GM23338 (cell line): ENCODE results near the gene LCMT1. TPM values are rescaled to one million over a fixed set of nuclear protein-coding genes. Genes with fewer than 3 reads are reported as not detected.

ENCODE experiments used
- ATAC-seq: fragments of 200-7000 bp; cut with Tn5 transposase; 3 replicates; pipeline ENCODE4 v1.9.1; 2020
- DNase-seq: peaks from one replicate; pipeline ENCODE4 v3.0.0-alpha.2; 2015; ENCODE audit warnings: low spot score
- H2AFZ ChIP-seq: fragments of 200-600 bp; sonication (generic); 2 replicates; pipeline ENCODE4 v1.8.0; 2016; ENCODE audit warnings: antibody characterized with exemption, mild to moderate bottlenecking, moderate library complexity
- H3F3A ChIP-seq: fragments of 200-600 bp; sonication (generic); replicated peaks from 2 replicates; pipeline ENCODE4 v1.8.0; 2017; ENCODE audit warnings: antibody characterized with exemption, mixed run types, low read depth
- H3K27ac ChIP-seq: fragments of 200-600 bp; sonication (generic); 2 replicates; pipeline ENCODE4 v1.6.1; 2016; ENCODE audit warnings: low read depth
- H3K27me3 ChIP-seq: fragments of 200-600 bp; sonication (generic); 2 replicates; pipeline ENCODE4 v1.8.0; 2016; ENCODE audit warnings: mild to moderate bottlenecking, mixed run types, moderate library complexity; ENCODE audit not compliant: insufficient read depth
- H3K36me3 ChIP-seq: fragments of 200-600 bp; sonication (generic); 2 replicates; pipeline ENCODE4 v1.8.0; 2016; ENCODE audit warnings: mild to moderate bottlenecking; ENCODE audit not compliant: insufficient read depth
- H3K4me1 ChIP-seq: fragments of 200-600 bp; sonication (generic); 2 replicates; pipeline ENCODE4 v1.8.0; 2016; ENCODE audit warnings: mild to moderate bottlenecking, moderate library complexity; ENCODE audit not compliant: insufficient read depth
- H3K4me2 ChIP-seq: fragments of 200-600 bp; sonication (generic); 2 replicates; pipeline ENCODE4 v1.7.1; 2017; ENCODE audit warnings: mixed run types
- H3K4me3 ChIP-seq: fragments of 200-600 bp; sonication (generic); 2 replicates; pipeline ENCODE4 v1.6.1; 2016; ENCODE audit warnings: mixed run types
- H3K79me2 ChIP-seq: fragments of 200-600 bp; sonication (generic); replicated peaks from 2 replicates; pipeline ENCODE4 v1.8.0; 2017; ENCODE audit warnings: mild to moderate bottlenecking; ENCODE audit not compliant: insufficient read depth
- H3K9me2 ChIP-seq: fragments of 200-600 bp; sonication (generic); 2 replicates; pipeline ENCODE4 v1.8.0; 2017; ENCODE audit not compliant: insufficient read depth
- H4K20me1 ChIP-seq: fragments of 200-600 bp; sonication (generic); replicated peaks from 2 replicates; pipeline ENCODE4 v1.8.0; 2017; ENCODE audit warnings: mild to moderate bottlenecking; ENCODE audit not compliant: insufficient read depth
- H3K27ac Mint-ChIP-seq: 2 replicates; pipeline ENCODE4 v1.8.0; 2020; ENCODE audit warnings: inconsistent platforms, mild to moderate bottlenecking, moderate library complexity, mixed read lengths
- H3K27me3 Mint-ChIP-seq: 3 replicates; pipeline ENCODE4 v1.8.0; 2022; ENCODE audit warnings: low read depth, mild to moderate bottlenecking, moderate library complexity, mixed read lengths, inconsistent platforms; ENCODE audit not compliant: insufficient read depth, poor library complexity
- H3K36me3 Mint-ChIP-seq: 3 replicates; pipeline ENCODE4 v1.8.0; 2021; ENCODE audit warnings: low read depth, mild to moderate bottlenecking, inconsistent platforms, moderate library complexity, mixed read lengths
- H3K4me1 Mint-ChIP-seq: 3 replicates; pipeline ENCODE4 v1.8.0; 2020; ENCODE audit warnings: mild to moderate bottlenecking, inconsistent platforms, mixed read lengths
- H3K4me3 Mint-ChIP-seq: 3 replicates; pipeline ENCODE4 v1.8.0; 2021; ENCODE audit warnings: moderate library complexity, mild to moderate bottlenecking, inconsistent platforms, mixed read lengths
- H3K9me3 Mint-ChIP-seq: 3 replicates; pipeline ENCODE4 v1.8.0; 2020; ENCODE audit warnings: moderate library complexity, mild to moderate bottlenecking, inconsistent platforms, mixed read lengths
- CREB1 ChIP-seq: fragments of 250-450 bp; sonication (Bioruptor Pico); IDR thresholded peaks from 2 replicates; pipeline ENCODE4 v1.5.0; 2020; ENCODE audit warnings: low read depth, mild to moderate bottlenecking, moderate library complexity
- EZH2 ChIP-seq: fragments of 200-600 bp; sonication (generic); IDR thresholded peaks from one replicate; pipeline ENCODE4 v1.8.0; 2017; ENCODE audit warnings: antibody characterized with exemption, mild to moderate bottlenecking, low read depth; ENCODE audit not compliant: unreplicated experiment
- EZH2phosphoT487 ChIP-seq: fragments of 200-600 bp; sonication (generic); IDR thresholded peaks from one replicate; pipeline ENCODE4 v1.8.1; 2018; ENCODE audit warnings: antibody characterized with exemption; ENCODE audit not compliant: unreplicated experiment
- JUNB ChIP-seq: IDR thresholded peaks from one replicate; pipeline ENCODE4 v1.6.1; 2016; ENCODE audit warnings: antibody characterized with exemption; ENCODE audit not compliant: unreplicated experiment
- NANOG ChIP-seq: IDR thresholded peaks from 2 replicates; pipeline ENCODE4 v1.6.1; 2016; ENCODE audit warnings: antibody characterized with exemption, borderline replicate concordance
- POLR2AphosphoS5 ChIP-seq: IDR thresholded peaks from 2 replicates; pipeline ENCODE4 v1.6.1; 2016; ENCODE audit warnings: antibody characterized with exemption, low read depth
- STAT1 ChIP-seq: IDR thresholded peaks from one replicate; pipeline ENCODE4 v1.6.1; 2016; ENCODE audit warnings: antibody characterized with exemption; ENCODE audit not compliant: unreplicated experiment
- ZNF114 ChIP-seq: fragments of 250-450 bp; sonication (Bioruptor Pico); IDR thresholded peaks from 2 replicates; pipeline ENCODE4 v1.5.0; 2020; ENCODE audit warnings: mild to moderate bottlenecking, moderate library complexity
- ZNF331 ChIP-seq: fragments of 250-450 bp; sonication (Bioruptor Pico); IDR thresholded peaks from 2 replicates; pipeline ENCODE4 v1.5.0; 2020; ENCODE audit warnings: low read depth, mild to moderate bottlenecking, moderate library complexity
- polyA plus RNA-seq: library from polyadenylated mRNA; unstranded; fragments of >200 nt; fragmentation: Nextera tagmentation; extraction: Ambion mirVana; gene quantifications from 2 replicates; pipeline ENCODE4 v1.2.1, GENCODE V29; 2016
- total RNA-seq: library from RNA; depleted of rRNA; stranded (reverse); fragments of >200 nt; shearing (Covaris generic); gene quantifications from 2 replicates; pipeline ENCODE4 v1.2.3, GENCODE V29; 2014
- TF ChIP-seq, protein P1 (sequence below): fragments of 250-450 bp; sonication (Bioruptor Pico); IDR thresholded peaks from 2 replicates; pipeline ENCODE4 v1.5.0; 2020; ENCODE audit warnings: mild to moderate bottlenecking, moderate library complexity
- TF ChIP-seq, protein P2 (sequence below): IDR thresholded peaks from one replicate; pipeline ENCODE4 v1.6.1; 2018; ENCODE audit warnings: antibody characterized with exemption; ENCODE audit not compliant: unreplicated experiment
- TF ChIP-seq, protein P3 (sequence below): IDR thresholded peaks from 2 replicates; pipeline ENCODE4 v1.6.1; 2016; ENCODE audit warnings: antibody characterized with exemption
- TF ChIP-seq, protein P4 (sequence below), 2 experiments: fragments of 200-600 bp in 1 of 2; sonication (generic) in 1 of 2; conservative IDR thresholded peaks; 2 replicates each; pipeline versions ENCODE4 v1.5.1 to v1.6.1; 2016 to 2017; ENCODE audit warnings: antibody characterized with exemption in 2 of 2, low read depth in 2 of 2, mild to moderate bottlenecking in 2 of 2, moderate library complexity in 1 of 2

The LCMT1 gene
- total and polyA plus RNA-seq, 2 experiments from 2014 or later = 56.2 to 84.6 TPM

DNA sequence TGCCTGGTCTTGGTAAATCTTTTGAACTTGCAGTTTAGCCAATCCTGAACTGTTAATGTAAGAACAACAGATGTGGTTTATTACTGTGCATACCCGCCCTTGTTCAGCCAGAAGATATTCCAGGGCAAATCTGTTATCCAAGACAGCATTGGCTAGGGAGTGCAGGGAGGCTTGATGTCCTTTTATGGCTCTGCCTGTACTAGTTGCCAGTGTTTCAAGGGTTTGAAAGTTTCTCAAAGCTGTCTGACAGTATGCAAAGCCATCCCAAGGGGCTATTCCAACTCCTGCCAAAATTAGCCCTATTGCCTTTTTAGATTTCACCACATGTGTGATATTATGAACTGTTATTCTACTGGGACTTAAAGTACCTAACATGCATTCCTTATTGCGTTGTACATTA, 30.1 kb downstream of the LCMT1 start:
- Histone ChIP-seq H3K36me3 (peaks cover 18% of the 10 kb centered on the region; the same call in 1 of the 2 replicates), H3K79me2 (no peaks in the 10 kb centered on the region), H2AFZ (no peak overlapping the region), H3K27me3 (no peaks in the 10 kb centered on the region), H3K27ac (no peak overlapping the region), H4K20me1 (peaks cover 6% of the 10 kb centered on the region), H3F3A (no peaks in the 10 kb centered on the region), H3K4me1 (no peaks in the 10 kb centered on the region), H3K4me3 (no peak overlapping the region), H3K4me2 (no peak overlapping the region), H3K9me2 (no peaks in the 10 kb centered on the region)
- H3K27ac Mint-ChIP-seq = no peak overlapping the region
- no peak overlapping the region for H3K4me3 Mint-ChIP-seq
- DNase-seq (no peak), ATAC-seq (no peak)
- H3K27me3 Mint-ChIP-seq = peaks cover 10% of the 10 kb centered on the region
- H3K36me3 Mint-ChIP-seq = peaks cover 29% of the 10 kb centered on the region
- H3K9me3 Mint-ChIP-seq = no peaks in the 10 kb centered on the region
- no peaks in the 10 kb centered on the region for H3K4me1 Mint-ChIP-seq
- TF ChIP-seq EZH2 = no peak
- TF ChIP-seq NANOG = no peak
- no peak for TF ChIP-seq CREB1 (CRISPR knock-in tag)
- TF ChIP-seq, protein P1, sequence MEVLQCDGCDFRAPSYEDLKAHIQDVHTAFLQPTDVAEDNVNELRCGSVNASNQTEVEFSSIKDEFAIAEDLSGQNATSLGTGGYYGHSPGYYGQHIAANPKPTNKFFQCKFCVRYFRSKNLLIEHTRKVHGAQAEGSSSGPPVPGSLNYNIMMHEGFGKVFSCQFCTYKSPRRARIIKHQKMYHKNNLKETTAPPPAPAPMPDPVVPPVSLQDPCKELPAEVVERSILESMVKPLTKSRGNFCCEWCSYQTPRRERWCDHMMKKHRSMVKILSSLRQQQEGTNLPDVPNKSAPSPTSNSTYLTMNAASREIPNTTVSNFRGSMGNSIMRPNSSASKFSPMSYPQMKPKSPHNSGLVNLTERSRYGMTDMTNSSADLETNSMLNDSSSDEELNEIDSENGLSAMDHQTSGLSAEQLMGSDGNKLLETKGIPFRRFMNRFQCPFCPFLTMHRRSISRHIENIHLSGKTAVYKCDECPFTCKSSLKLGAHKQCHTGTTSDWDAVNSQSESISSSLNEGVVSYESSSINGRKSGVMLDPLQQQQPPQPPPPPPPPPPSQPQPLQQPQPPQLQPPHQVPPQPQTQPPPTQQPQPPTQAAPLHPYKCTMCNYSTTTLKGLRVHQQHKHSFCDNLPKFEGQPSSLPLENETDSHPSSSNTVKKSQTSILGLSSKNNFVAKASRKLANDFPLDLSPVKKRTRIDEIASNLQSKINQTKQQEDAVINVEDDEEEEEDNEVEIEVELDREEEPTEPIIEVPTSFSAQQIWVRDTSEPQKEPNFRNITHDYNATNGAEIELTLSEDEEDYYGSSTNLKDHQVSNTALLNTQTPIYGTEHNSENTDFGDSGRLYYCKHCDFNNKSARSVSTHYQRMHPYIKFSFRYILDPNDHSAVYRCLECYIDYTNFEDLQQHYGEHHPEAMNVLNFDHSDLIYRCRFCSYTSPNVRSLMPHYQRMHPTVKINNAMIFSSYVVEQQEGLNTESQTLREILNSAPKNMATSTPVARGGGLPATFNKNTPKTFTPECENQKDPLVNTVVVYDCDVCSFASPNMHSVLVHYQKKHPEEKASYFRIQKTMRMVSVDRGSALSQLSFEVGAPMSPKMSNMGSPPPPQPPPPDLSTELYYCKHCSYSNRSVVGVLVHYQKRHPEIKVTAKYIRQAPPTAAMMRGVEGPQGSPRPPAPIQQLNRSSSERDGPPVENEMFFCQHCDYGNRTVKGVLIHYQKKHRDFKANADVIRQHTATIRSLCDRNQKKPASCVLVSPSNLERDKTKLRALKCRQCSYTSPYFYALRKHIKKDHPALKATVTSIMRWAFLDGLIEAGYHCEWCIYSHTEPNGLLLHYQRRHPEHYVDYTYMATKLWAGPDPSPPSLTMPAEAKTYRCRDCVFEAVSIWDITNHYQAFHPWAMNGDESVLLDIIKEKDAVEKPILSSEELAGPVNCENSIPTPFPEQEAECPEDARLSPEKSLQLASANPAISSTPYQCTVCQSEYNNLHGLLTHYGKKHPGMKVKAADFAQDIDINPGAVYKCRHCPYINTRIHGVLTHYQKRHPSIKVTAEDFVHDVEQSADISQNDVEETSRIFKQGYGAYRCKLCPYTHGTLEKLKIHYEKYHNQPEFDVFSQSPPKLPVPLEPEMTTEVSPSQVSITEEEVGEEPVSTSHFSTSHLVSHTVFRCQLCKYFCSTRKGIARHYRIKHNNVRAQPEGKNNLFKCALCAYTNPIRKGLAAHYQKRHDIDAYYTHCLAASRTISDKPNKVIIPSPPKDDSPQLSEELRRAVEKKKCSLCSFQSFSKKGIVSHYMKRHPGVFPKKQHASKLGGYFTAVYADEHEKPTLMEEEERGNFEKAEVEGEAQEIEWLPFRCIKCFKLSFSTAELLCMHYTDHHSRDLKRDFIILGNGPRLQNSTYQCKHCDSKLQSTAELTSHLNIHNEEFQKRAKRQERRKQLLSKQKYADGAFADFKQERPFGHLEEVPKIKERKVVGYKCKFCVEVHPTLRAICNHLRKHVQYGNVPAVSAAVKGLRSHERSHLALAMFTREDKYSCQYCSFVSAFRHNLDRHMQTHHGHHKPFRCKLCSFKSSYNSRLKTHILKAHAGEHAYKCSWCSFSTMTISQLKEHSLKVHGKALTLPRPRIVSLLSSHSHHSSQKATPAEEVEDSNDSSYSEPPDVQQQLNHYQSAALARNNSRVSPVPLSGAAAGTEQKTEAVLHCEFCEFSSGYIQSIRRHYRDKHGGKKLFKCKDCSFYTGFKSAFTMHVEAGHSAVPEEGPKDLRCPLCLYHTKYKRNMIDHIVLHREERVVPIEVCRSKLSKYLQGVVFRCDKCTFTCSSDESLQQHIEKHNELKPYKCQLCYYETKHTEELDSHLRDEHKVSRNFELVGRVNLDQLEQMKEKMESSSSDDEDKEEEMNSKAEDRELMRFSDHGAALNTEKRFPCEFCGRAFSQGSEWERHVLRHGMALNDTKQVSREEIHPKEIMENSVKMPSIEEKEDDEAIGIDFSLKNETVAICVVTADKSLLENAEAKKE (CRISPR knock-in tag) = no peak
- TF ChIP-seq, protein P2, sequence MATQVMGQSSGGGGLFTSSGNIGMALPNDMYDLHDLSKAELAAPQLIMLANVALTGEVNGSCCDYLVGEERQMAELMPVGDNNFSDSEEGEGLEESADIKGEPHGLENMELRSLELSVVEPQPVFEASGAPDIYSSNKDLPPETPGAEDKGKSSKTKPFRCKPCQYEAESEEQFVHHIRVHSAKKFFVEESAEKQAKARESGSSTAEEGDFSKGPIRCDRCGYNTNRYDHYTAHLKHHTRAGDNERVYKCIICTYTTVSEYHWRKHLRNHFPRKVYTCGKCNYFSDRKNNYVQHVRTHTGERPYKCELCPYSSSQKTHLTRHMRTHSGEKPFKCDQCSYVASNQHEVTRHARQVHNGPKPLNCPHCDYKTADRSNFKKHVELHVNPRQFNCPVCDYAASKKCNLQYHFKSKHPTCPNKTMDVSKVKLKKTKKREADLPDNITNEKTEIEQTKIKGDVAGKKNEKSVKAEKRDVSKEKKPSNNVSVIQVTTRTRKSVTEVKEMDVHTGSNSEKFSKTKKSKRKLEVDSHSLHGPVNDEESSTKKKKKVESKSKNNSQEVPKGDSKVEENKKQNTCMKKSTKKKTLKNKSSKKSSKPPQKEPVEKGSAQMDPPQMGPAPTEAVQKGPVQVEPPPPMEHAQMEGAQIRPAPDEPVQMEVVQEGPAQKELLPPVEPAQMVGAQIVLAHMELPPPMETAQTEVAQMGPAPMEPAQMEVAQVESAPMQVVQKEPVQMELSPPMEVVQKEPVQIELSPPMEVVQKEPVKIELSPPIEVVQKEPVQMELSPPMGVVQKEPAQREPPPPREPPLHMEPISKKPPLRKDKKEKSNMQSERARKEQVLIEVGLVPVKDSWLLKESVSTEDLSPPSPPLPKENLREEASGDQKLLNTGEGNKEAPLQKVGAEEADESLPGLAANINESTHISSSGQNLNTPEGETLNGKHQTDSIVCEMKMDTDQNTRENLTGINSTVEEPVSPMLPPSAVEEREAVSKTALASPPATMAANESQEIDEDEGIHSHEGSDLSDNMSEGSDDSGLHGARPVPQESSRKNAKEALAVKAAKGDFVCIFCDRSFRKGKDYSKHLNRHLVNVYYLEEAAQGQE = no peak
- no peak for TF ChIP-seq ZNF331 (CRISPR knock-in tag)
- TF ChIP-seq, protein P3, sequence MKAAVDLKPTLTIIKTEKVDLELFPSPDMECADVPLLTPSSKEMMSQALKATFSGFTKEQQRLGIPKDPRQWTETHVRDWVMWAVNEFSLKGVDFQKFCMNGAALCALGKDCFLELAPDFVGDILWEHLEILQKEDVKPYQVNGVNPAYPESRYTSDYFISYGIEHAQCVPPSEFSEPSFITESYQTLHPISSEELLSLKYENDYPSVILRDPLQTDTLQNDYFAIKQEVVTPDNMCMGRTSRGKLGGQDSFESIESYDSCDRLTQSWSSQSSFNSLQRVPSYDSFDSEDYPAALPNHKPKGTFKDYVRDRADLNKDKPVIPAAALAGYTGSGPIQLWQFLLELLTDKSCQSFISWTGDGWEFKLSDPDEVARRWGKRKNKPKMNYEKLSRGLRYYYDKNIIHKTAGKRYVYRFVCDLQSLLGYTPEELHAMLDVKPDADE = no peak
- no peak for TF ChIP-seq ZNF114 (CRISPR knock-in tag)
- TF ChIP-seq POLR2AphosphoS5 = no peak
- TF ChIP-seq JUNB = no peak
- TF ChIP-seq EZH2phosphoT487 = no peak
- no peak for TF ChIP-seq STAT1
- TF ChIP-seq, protein P4, sequence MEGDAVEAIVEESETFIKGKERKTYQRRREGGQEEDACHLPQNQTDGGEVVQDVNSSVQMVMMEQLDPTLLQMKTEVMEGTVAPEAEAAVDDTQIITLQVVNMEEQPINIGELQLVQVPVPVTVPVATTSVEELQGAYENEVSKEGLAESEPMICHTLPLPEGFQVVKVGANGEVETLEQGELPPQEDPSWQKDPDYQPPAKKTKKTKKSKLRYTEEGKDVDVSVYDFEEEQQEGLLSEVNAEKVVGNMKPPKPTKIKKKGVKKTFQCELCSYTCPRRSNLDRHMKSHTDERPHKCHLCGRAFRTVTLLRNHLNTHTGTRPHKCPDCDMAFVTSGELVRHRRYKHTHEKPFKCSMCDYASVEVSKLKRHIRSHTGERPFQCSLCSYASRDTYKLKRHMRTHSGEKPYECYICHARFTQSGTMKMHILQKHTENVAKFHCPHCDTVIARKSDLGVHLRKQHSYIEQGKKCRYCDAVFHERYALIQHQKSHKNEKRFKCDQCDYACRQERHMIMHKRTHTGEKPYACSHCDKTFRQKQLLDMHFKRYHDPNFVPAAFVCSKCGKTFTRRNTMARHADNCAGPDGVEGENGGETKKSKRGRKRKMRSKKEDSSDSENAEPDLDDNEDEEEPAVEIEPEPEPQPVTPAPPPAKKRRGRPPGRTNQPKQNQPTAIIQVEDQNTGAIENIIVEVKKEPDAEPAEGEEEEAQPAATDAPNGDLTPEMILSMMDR (conservative IDR thresholded peaks at IDR 0.05; ENCODE audit: low read depth in 2 of 2) = no peak
